Caco-2 (cell line): Measurements from ENCODE around the gene SULT1C2. TPM values are rescaled to one million over a fixed set of nuclear protein-coding genes. Genes with fewer than 3 reads are reported as not detected.
A peak's percentile ranks its signal among the peaks of the same experiment; 100 is the strongest.

ENCODE experiments used
- BruUV-seq: library from RNA; stranded (reverse); fragments of 400-500 nt; replicated peaks from 2 replicates; lab custom pipeline; 2021; lab: Mats Ljungman, UMichigan
- CTCF ChIA-PET: fragments of 300-600 bp; sonication (Branson Sonifier 250); formaldehyde crosslinking; loops from one replicate; lab custom pipeline; 2022; ENCODE audit warnings: antibody characterized with exemption; lab: Charles Lee
- POLR2A ChIA-PET: fragments of 300-600 bp; sonication (Branson Sonifier 250); formaldehyde crosslinking; loops from one replicate; lab custom pipeline; 2022; ENCODE audit warnings: antibody characterized with exemption; lab: Charles Lee
- DNase-seq, 2 experiments: peaks; one replicate each; pipeline versions ENCODE4 v3.0.0 to v3.0.0-alpha.2; 2020 to 2022
- H3K27me3 ChIP-seq: replicated peaks from 2 replicates; pipeline ENCODE4 v1.6.0; 2011; ENCODE audit warnings: low read length; ENCODE audit not compliant: control insufficient read depth, insufficient read depth
- H3K36me3 ChIP-seq: 2 replicates; pipeline ENCODE4 v1.5.1; 2011; ENCODE audit warnings: low read length; ENCODE audit not compliant: control insufficient read depth, insufficient read depth
- H3K4me1 ChIP-seq: fragments of 250-450 bp; sonication (Bioruptor Pico); 2 replicates; pipeline ENCODE4 v1.5.1; 2020; ENCODE audit warnings: mild to moderate bottlenecking
- H3K4me3 ChIP-seq: 2 replicates; pipeline ENCODE4 v1.5.1; 2011; ENCODE audit warnings: low read depth, mild to moderate bottlenecking, control low read depth, low read length
- H3K9me3 ChIP-seq: fragments of 250-450 bp; sonication (Bioruptor Pico); 2 replicates; pipeline ENCODE4 v1.5.1; 2020; ENCODE audit warnings: mild to moderate bottlenecking, moderate library complexity
- H3K27ac Mint-ChIP-seq: one replicate; pipeline ENCODE4 v1.8.0; 2022; ENCODE audit warnings: mixed read lengths; ENCODE audit not compliant: unreplicated experiment
- H3K27me3 Mint-ChIP-seq: one replicate; pipeline ENCODE4 v1.8.0; 2022; ENCODE audit warnings: mixed read lengths; ENCODE audit not compliant: insufficient read depth, unreplicated experiment
- H3K36me3 Mint-ChIP-seq: one replicate; pipeline ENCODE4 v1.8.0; 2022; ENCODE audit warnings: mild to moderate bottlenecking, mixed read lengths; ENCODE audit not compliant: insufficient read depth, unreplicated experiment
- H3K4me1 Mint-ChIP-seq: one replicate; pipeline ENCODE4 v1.8.0; 2022; ENCODE audit warnings: low read depth, mixed read lengths; ENCODE audit not compliant: unreplicated experiment
- H3K4me3 Mint-ChIP-seq: one replicate; pipeline ENCODE4 v1.8.0; 2022; ENCODE audit warnings: mild to moderate bottlenecking, moderate library complexity, mixed read lengths; ENCODE audit not compliant: unreplicated experiment
- H3K9me3 Mint-ChIP-seq: one replicate; pipeline ENCODE4 v1.8.0; 2022; ENCODE audit warnings: mixed read lengths; ENCODE audit not compliant: unreplicated experiment
- CTCF ChIP-seq, 2 experiments: fragments of 200-600 bp in 1 of 2; IDR thresholded peaks; 1 replicate in 1 of 2; 2 replicates in 1 of 2; pipeline versions ENCODE4 v1.5.1 to v1.8.0; 2011 to 2022; ENCODE audit warnings: antibody characterized with exemption in 1 of 2, control low read depth in 1 of 2, inconsistent platforms in 1 of 2, low read depth in 1 of 2, low read length in 1 of 2, mild to moderate bottlenecking in 1 of 2, moderate library complexity in 1 of 2; ENCODE audit not compliant: insufficient read depth in 1 of 2, severe bottlenecking in 1 of 2, unreplicated experiment in 1 of 2
- intact Hi-C: fragments of 100-400 bp; cut with micrococcal nuclease; formaldehyde crosslinking; loops from one replicate; pipeline ENCODE4 v1.10.0; 2022; ENCODE audit not compliant: unreplicated experiment
- total RNA-seq: library from RNA; stranded (reverse); gene quantifications from 2 replicates; pipeline ENCODE4 v1.2.3, GENCODE V29; 2022

The SULT1C2 gene
- total RNA-seq, 1 experiment from 2014 or later = 0.86 TPM

- ChIA-PET CTCF (interaction anchor here (0.6 kb wide), 1 partner anchor 62 kb away, joined by 3 read pairs; no protein-coding TSS in a partner anchor), POLR2A (no interaction called here)
- Histone ChIP-seq H3K4me3 (no peak overlapping the region), H3K27me3 (no peaks in the 10 kb centered on the region), H3K36me3 (no peaks in the 10 kb centered on the region), H3K4me1 (peaks cover 15% of the 10 kb centered on the region), H3K9me3 (no peaks in the 10 kb centered on the region)
- Mint-ChIP-seq H3K9me3 (peaks cover 20% of the 10 kb centered on the region), H3K4me1 (peaks cover 41% of the 10 kb centered on the region), H3K4me3 (no peak overlapping the region), H3K27ac (no peak overlapping the region), H3K27me3 (no peaks in the 10 kb centered on the region), H3K36me3 (no peaks in the 10 kb centered on the region)
- BruUV-seq = no TSS peak
- TF ChIP-seq CTCF (IDR thresholded peaks at IDR 0.05; ENCODE audit: insufficient read depth in 1 of 2, low read depth in 1 of 2, low read length in 1 of 2, severe bottlenecking in 1 of 2, unreplicated experiment in 1 of 2) = no peak
- intact Hi-C loops = no loop called here
- no peak for DNase-seq
Measured at GRCh38 chr2:108263401-108263800, 25.3 kb upstream of the SULT1C2 start.

- peaks cover 15% of the 10 kb centered on the region for H3K4me1 ChIP-seq
- intact Hi-C loops = loop anchor here (2.0 kb wide), 1 partner anchor 49 kb away; no protein-coding TSS in a partner anchor
- POLR2A ChIA-PET = no interaction called here
Measured at GRCh38 chr2:108266218-108266617, 22.5 kb upstream of the SULT1C2 start.

GRCh38 chr2:108267101-108267500, 21.6 kb upstream of the SULT1C2 start:
- ChIA-PET CTCF (no interaction called here), POLR2A (no interaction called here)
- no TSS peak for BruUV-seq
- Mint-ChIP-seq H3K4me1 (peaks cover 40% of the 10 kb centered on the region), H3K27ac (no peak overlapping the region), H3K9me3 (peaks cover 20% of the 10 kb centered on the region), H3K36me3 (no peaks in the 10 kb centered on the region), H3K27me3 (no peaks in the 10 kb centered on the region), H3K4me3 (no peak overlapping the region)
- no peak for TF ChIP-seq CTCF (IDR thresholded peaks at IDR 0.05; ENCODE audit: insufficient read depth in 1 of 2, low read depth in 1 of 2, low read length in 1 of 2, severe bottlenecking in 1 of 2, unreplicated experiment in 1 of 2)
- no peak for DNase-seq
- intact Hi-C loops = loop anchor here (2.0 kb wide), 1 partner anchor 48 kb away; no protein-coding TSS in a partner anchor
- Histone ChIP-seq H3K4me1 (peaks cover 15% of the 10 kb centered on the region), H3K36me3 (no peaks in the 10 kb centered on the region; the same call in 1 of the 2 replicates), H3K4me3 (no peak overlapping the region), H3K9me3 (no peaks in the 10 kb centered on the region), H3K27me3 (no peaks in the 10 kb centered on the region)

More at GRCh38 chr2:108266218-108266617, 22.5 kb upstream of the SULT1C2 start:
- Mint-ChIP-seq H3K27ac (peak overlapping the region; percentile 9), H3K4me3 (no peak overlapping the region), H3K27me3 (no peaks in the 10 kb centered on the region), H3K4me1 (peaks cover 40% of the 10 kb centered on the region), H3K9me3 (peaks cover 20% of the 10 kb centered on the region), H3K36me3 (no peaks in the 10 kb centered on the region)
- no peaks in the 10 kb centered on the region for H3K9me3 ChIP-seq
- CTCF ChIA-PET = no interaction called here
- H3K4me3 ChIP-seq = no peak overlapping the region
- H3K36me3 ChIP-seq = no peaks in the 10 kb centered on the region; the same call in 1 of the 2 replicates
- no peaks in the 10 kb centered on the region for H3K27me3 ChIP-seq
- no TSS peak for BruUV-seq
- no peak for TF ChIP-seq CTCF (IDR thresholded peaks at IDR 0.05; ENCODE audit: insufficient read depth in 1 of 2, low read depth in 1 of 2, low read length in 1 of 2, severe bottlenecking in 1 of 2, unreplicated experiment in 1 of 2)
- DNase-seq = peak in 1 of 2 experiments; percentile 16
